Measurements from ENCODE around the gene ALOX15B.

- TF ChIP-seq, protein P1, sequence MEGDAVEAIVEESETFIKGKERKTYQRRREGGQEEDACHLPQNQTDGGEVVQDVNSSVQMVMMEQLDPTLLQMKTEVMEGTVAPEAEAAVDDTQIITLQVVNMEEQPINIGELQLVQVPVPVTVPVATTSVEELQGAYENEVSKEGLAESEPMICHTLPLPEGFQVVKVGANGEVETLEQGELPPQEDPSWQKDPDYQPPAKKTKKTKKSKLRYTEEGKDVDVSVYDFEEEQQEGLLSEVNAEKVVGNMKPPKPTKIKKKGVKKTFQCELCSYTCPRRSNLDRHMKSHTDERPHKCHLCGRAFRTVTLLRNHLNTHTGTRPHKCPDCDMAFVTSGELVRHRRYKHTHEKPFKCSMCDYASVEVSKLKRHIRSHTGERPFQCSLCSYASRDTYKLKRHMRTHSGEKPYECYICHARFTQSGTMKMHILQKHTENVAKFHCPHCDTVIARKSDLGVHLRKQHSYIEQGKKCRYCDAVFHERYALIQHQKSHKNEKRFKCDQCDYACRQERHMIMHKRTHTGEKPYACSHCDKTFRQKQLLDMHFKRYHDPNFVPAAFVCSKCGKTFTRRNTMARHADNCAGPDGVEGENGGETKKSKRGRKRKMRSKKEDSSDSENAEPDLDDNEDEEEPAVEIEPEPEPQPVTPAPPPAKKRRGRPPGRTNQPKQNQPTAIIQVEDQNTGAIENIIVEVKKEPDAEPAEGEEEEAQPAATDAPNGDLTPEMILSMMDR (conservative IDR thresholded peaks at IDR 0.05 in 1 of 2, IDR thresholded peaks at IDR 0.05 in 1 of 2; ENCODE audit: low read depth in 1 of 2, low read length in 2 of 2), result peak; percentile 60 to 65
- no peak for TF ChIP-seq EZH2 (IDR thresholded peaks at IDR 0.05; ENCODE audit: low read length, missing control alignments)
These were observed 2.5 kb downstream of the ALOX15B start for GRCh38 chr17:8041249-8041928.
